Astrocyte of the spinal cord (primary cell): ENCODE data around the gene AMZ1.
A peak's percentile ranks its signal among the peaks of the same experiment; 100 is the strongest.

Experiments
- DNase-seq: peaks from one replicate; pipeline ENCODE4 v3.0.0; 2011; ENCODE audit warnings: low read depth, low spot score
- H3K4me3 ChIP-seq: 2 replicates; pipeline ENCODE4 v1.5.1; 2011; ENCODE audit warnings: low read depth, mild to moderate bottlenecking, low read length, moderate library complexity
- in situ Hi-C: cut with HindIII; loops from 2 replicates; pipeline ENCODE4 v1.10.0; 2017; ENCODE audit warnings: low sequenced_read_pairs
- TF ChIP-seq, protein P1 (sequence below): IDR thresholded peaks from 2 replicates; pipeline ENCODE4 v1.5.1; 2012; ENCODE audit warnings: low read depth, mild to moderate bottlenecking, low read length, inconsistent platforms

The AMZ1 gene

GRCh38 chr7:2641406-2642393 lies 46.3 kb upstream of the AMZ1 start:
- no peak overlapping the region for H3K4me3 ChIP-seq
- in situ Hi-C loops: no loop called here
- TF ChIP-seq, protein P1, sequence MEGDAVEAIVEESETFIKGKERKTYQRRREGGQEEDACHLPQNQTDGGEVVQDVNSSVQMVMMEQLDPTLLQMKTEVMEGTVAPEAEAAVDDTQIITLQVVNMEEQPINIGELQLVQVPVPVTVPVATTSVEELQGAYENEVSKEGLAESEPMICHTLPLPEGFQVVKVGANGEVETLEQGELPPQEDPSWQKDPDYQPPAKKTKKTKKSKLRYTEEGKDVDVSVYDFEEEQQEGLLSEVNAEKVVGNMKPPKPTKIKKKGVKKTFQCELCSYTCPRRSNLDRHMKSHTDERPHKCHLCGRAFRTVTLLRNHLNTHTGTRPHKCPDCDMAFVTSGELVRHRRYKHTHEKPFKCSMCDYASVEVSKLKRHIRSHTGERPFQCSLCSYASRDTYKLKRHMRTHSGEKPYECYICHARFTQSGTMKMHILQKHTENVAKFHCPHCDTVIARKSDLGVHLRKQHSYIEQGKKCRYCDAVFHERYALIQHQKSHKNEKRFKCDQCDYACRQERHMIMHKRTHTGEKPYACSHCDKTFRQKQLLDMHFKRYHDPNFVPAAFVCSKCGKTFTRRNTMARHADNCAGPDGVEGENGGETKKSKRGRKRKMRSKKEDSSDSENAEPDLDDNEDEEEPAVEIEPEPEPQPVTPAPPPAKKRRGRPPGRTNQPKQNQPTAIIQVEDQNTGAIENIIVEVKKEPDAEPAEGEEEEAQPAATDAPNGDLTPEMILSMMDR: no peak
- DNase-seq: peak; percentile 98

- no peak for DNase-seq
- TF ChIP-seq, protein P1: peak; percentile 19
- in situ Hi-C loops: no loop called here
- no peak overlapping the region for H3K4me3 ChIP-seq
Measured at GRCh38 chr7:2643386-2644219, 44.4 kb upstream of the AMZ1 start.

DNA sequence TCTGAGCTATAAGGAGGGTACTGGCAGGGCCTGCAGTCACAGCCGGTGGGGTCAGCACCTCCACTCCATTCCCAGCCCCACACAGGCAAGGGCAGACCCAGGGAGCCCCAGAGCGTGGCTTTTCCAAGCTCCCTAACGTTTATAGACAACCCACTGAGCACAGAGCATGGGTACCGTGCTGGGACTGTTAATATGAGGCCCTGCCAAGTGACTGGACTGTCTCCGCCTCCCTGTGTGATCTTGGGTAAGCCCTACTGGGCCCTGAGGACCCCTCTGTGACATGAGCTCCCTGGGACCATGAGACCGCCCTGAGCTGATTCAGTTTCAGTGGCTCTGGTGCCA lies 43.8 kb upstream of the AMZ1 start:
- no peak for DNase-seq
- TF ChIP-seq, protein P1: no peak
- H3K4me3 ChIP-seq: no peak overlapping the region
- in situ Hi-C loops: no loop called here

- in situ Hi-C loops: no loop called here
- TF ChIP-seq, protein P1: no peak
- no peak overlapping the region for H3K4me3 ChIP-seq
- DNase-seq: no peak
Measured at GRCh38 chr7:2644562-2645273, 43.3 kb upstream of the AMZ1 start.

GRCh38 chr7:2645274-2645868 lies 42.6 kb upstream of the AMZ1 start:
- DNase-seq: no peak
- H3K4me3 ChIP-seq: no peak overlapping the region
- in situ Hi-C loops: no loop called here
- TF ChIP-seq, protein P1: no peak

GRCh38 chr7:2646336-2646679 lies 41.7 kb upstream of the AMZ1 start:
- H3K4me3 ChIP-seq: no peak overlapping the region
- TF ChIP-seq, protein P1: no peak
- in situ Hi-C loops: no loop called here
- no peak for DNase-seq
